GM23338 (cell line): ENCODE data around the gene EIF2D. TPM values are rescaled to one million over a fixed set of nuclear protein-coding genes. Genes with fewer than 3 reads are reported as not detected.

Source experiments
- ATAC-seq: fragments of 200-7000 bp; cut with Tn5 transposase; 3 replicates; pipeline ENCODE4 v1.9.1; 2020
- DNase-seq: peaks from one replicate; pipeline ENCODE4 v3.0.0-alpha.2; 2015; ENCODE audit warnings: low spot score
- H2AFZ ChIP-seq: fragments of 200-600 bp; sonication (generic); 2 replicates; pipeline ENCODE4 v1.8.0; 2016; ENCODE audit warnings: antibody characterized with exemption, mild to moderate bottlenecking, moderate library complexity
- H3F3A ChIP-seq: fragments of 200-600 bp; sonication (generic); replicated peaks from 2 replicates; pipeline ENCODE4 v1.8.0; 2017; ENCODE audit warnings: antibody characterized with exemption, mixed run types, low read depth
- H3K27ac ChIP-seq: fragments of 200-600 bp; sonication (generic); 2 replicates; pipeline ENCODE4 v1.6.1; 2016; ENCODE audit warnings: low read depth
- H3K27me3 ChIP-seq: fragments of 200-600 bp; sonication (generic); 2 replicates; pipeline ENCODE4 v1.8.0; 2016; ENCODE audit warnings: mild to moderate bottlenecking, mixed run types, moderate library complexity; ENCODE audit not compliant: insufficient read depth
- H3K36me3 ChIP-seq: fragments of 200-600 bp; sonication (generic); 2 replicates; pipeline ENCODE4 v1.8.0; 2016; ENCODE audit warnings: mild to moderate bottlenecking; ENCODE audit not compliant: insufficient read depth
- H3K4me1 ChIP-seq: fragments of 200-600 bp; sonication (generic); 2 replicates; pipeline ENCODE4 v1.8.0; 2016; ENCODE audit warnings: mild to moderate bottlenecking, moderate library complexity; ENCODE audit not compliant: insufficient read depth
- H3K4me2 ChIP-seq: fragments of 200-600 bp; sonication (generic); 2 replicates; pipeline ENCODE4 v1.7.1; 2017; ENCODE audit warnings: mixed run types
- H3K4me3 ChIP-seq: fragments of 200-600 bp; sonication (generic); 2 replicates; pipeline ENCODE4 v1.6.1; 2016; ENCODE audit warnings: mixed run types
- H3K79me2 ChIP-seq: fragments of 200-600 bp; sonication (generic); replicated peaks from 2 replicates; pipeline ENCODE4 v1.8.0; 2017; ENCODE audit warnings: mild to moderate bottlenecking; ENCODE audit not compliant: insufficient read depth
- H3K9me2 ChIP-seq: fragments of 200-600 bp; sonication (generic); 2 replicates; pipeline ENCODE4 v1.8.0; 2017; ENCODE audit not compliant: insufficient read depth
- H4K20me1 ChIP-seq: fragments of 200-600 bp; sonication (generic); replicated peaks from 2 replicates; pipeline ENCODE4 v1.8.0; 2017; ENCODE audit warnings: mild to moderate bottlenecking; ENCODE audit not compliant: insufficient read depth
- H3K27ac Mint-ChIP-seq: 2 replicates; pipeline ENCODE4 v1.8.0; 2020; ENCODE audit warnings: inconsistent platforms, mild to moderate bottlenecking, moderate library complexity, mixed read lengths
- H3K27me3 Mint-ChIP-seq: 3 replicates; pipeline ENCODE4 v1.8.0; 2022; ENCODE audit warnings: low read depth, mild to moderate bottlenecking, moderate library complexity, mixed read lengths, inconsistent platforms; ENCODE audit not compliant: insufficient read depth, poor library complexity
- H3K36me3 Mint-ChIP-seq: 3 replicates; pipeline ENCODE4 v1.8.0; 2021; ENCODE audit warnings: low read depth, mild to moderate bottlenecking, inconsistent platforms, moderate library complexity, mixed read lengths
- H3K4me1 Mint-ChIP-seq: 3 replicates; pipeline ENCODE4 v1.8.0; 2020; ENCODE audit warnings: mild to moderate bottlenecking, inconsistent platforms, mixed read lengths
- H3K4me3 Mint-ChIP-seq: 3 replicates; pipeline ENCODE4 v1.8.0; 2021; ENCODE audit warnings: moderate library complexity, mild to moderate bottlenecking, inconsistent platforms, mixed read lengths
- H3K9me3 Mint-ChIP-seq: 3 replicates; pipeline ENCODE4 v1.8.0; 2020; ENCODE audit warnings: moderate library complexity, mild to moderate bottlenecking, inconsistent platforms, mixed read lengths
- CREB1 ChIP-seq: fragments of 250-450 bp; sonication (Bioruptor Pico); IDR thresholded peaks from 2 replicates; pipeline ENCODE4 v1.5.0; 2020; ENCODE audit warnings: low read depth, mild to moderate bottlenecking, moderate library complexity
- CTCF ChIP-seq, 2 experiments: fragments of 200-600 bp in 1 of 2; sonication (generic) in 1 of 2; conservative IDR thresholded peaks; 2 replicates each; pipeline versions ENCODE4 v1.5.1 to v1.6.1; 2016 to 2017; ENCODE audit warnings: antibody characterized with exemption in 2 of 2, low read depth in 2 of 2, mild to moderate bottlenecking in 2 of 2, moderate library complexity in 1 of 2
- ETS1 ChIP-seq: IDR thresholded peaks from 2 replicates; pipeline ENCODE4 v1.6.1; 2016; ENCODE audit warnings: antibody characterized with exemption
- EZH2 ChIP-seq: fragments of 200-600 bp; sonication (generic); IDR thresholded peaks from one replicate; pipeline ENCODE4 v1.8.0; 2017; ENCODE audit warnings: antibody characterized with exemption, mild to moderate bottlenecking, low read depth; ENCODE audit not compliant: unreplicated experiment
- EZH2phosphoT487 ChIP-seq: fragments of 200-600 bp; sonication (generic); IDR thresholded peaks from one replicate; pipeline ENCODE4 v1.8.1; 2018; ENCODE audit warnings: antibody characterized with exemption; ENCODE audit not compliant: unreplicated experiment
- JUNB ChIP-seq: IDR thresholded peaks from one replicate; pipeline ENCODE4 v1.6.1; 2016; ENCODE audit warnings: antibody characterized with exemption; ENCODE audit not compliant: unreplicated experiment
- NANOG ChIP-seq: IDR thresholded peaks from 2 replicates; pipeline ENCODE4 v1.6.1; 2016; ENCODE audit warnings: antibody characterized with exemption, borderline replicate concordance
- POLR2AphosphoS5 ChIP-seq: IDR thresholded peaks from 2 replicates; pipeline ENCODE4 v1.6.1; 2016; ENCODE audit warnings: antibody characterized with exemption, low read depth
- REST ChIP-seq: IDR thresholded peaks from one replicate; pipeline ENCODE4 v1.6.1; 2018; ENCODE audit warnings: antibody characterized with exemption; ENCODE audit not compliant: unreplicated experiment
- STAT1 ChIP-seq: IDR thresholded peaks from one replicate; pipeline ENCODE4 v1.6.1; 2016; ENCODE audit warnings: antibody characterized with exemption; ENCODE audit not compliant: unreplicated experiment
- ZNF114 ChIP-seq: fragments of 250-450 bp; sonication (Bioruptor Pico); IDR thresholded peaks from 2 replicates; pipeline ENCODE4 v1.5.0; 2020; ENCODE audit warnings: mild to moderate bottlenecking, moderate library complexity
- ZNF331 ChIP-seq: fragments of 250-450 bp; sonication (Bioruptor Pico); IDR thresholded peaks from 2 replicates; pipeline ENCODE4 v1.5.0; 2020; ENCODE audit warnings: low read depth, mild to moderate bottlenecking, moderate library complexity
- ZNF462 ChIP-seq: fragments of 250-450 bp; sonication (Bioruptor Pico); IDR thresholded peaks from 2 replicates; pipeline ENCODE4 v1.5.0; 2020; ENCODE audit warnings: mild to moderate bottlenecking, moderate library complexity
- polyA plus RNA-seq: library from polyadenylated mRNA; unstranded; fragments of >200 nt; fragmentation: Nextera tagmentation; extraction: Ambion mirVana; gene quantifications from 2 replicates; pipeline ENCODE4 v1.2.1, GENCODE V29; 2016
- total RNA-seq: library from RNA; depleted of rRNA; stranded (reverse); fragments of >200 nt; shearing (Covaris generic); gene quantifications from 2 replicates; pipeline ENCODE4 v1.2.3, GENCODE V29; 2014

The EIF2D gene
- total and polyA plus RNA-seq, 2 experiments from 2014 or later, result 25.1 to 34.8 TPM

GRCh38 chr1:206547104-206547503, 65.2 kb downstream of the EIF2D start:
- no peak overlapping the region for H3K4me3 Mint-ChIP-seq
- Histone ChIP-seq H3K27ac (no peak overlapping the region), H3K4me2 (no peak overlapping the region), H3K4me1 (no peaks in the 10 kb centered on the region), H3K4me3 (no peak overlapping the region), H3K79me2 (no peaks in the 10 kb centered on the region), H3K9me2 (no peaks in the 10 kb centered on the region), H3K36me3 (no peaks in the 10 kb centered on the region), H3F3A (no peaks in the 10 kb centered on the region), H3K27me3 (no peaks in the 10 kb centered on the region), H4K20me1 (no peaks in the 10 kb centered on the region; the same call in 1 of the 2 replicates), H2AFZ (no peak overlapping the region)
- TF ChIP-seq POLR2AphosphoS5 (no peak), ZNF331 (no peak), STAT1 (no peak), ZNF462 (CRISPR knock-in tag) (no peak), JUNB (no peak), REST (no peak), NANOG (no peak), ETS1 (no peak), CTCF (conservative IDR thresholded peaks at IDR 0.05; ENCODE audit: low read depth in 2 of 2) (no peak), CREB1 (CRISPR knock-in tag) (no peak), EZH2phosphoT487 (no peak), EZH2 (no peak), ZNF114 (no peak)
- H3K27ac Mint-ChIP-seq, result no peak overlapping the region
- no peaks in the 10 kb centered on the region; the same call in 2 of the 3 replicates for H3K9me3 Mint-ChIP-seq
- no peak for ATAC-seq
- H3K27me3 Mint-ChIP-seq, result no peaks in the 10 kb centered on the region
- DNase-seq, result no peak
- H3K4me1 Mint-ChIP-seq, result peaks cover 4% of the 10 kb centered on the region; the same call in 2 of the 3 replicates
- H3K36me3 Mint-ChIP-seq, result no peaks in the 10 kb centered on the region
